Measurements from ENCODE around the gene CDK15.

DNA sequence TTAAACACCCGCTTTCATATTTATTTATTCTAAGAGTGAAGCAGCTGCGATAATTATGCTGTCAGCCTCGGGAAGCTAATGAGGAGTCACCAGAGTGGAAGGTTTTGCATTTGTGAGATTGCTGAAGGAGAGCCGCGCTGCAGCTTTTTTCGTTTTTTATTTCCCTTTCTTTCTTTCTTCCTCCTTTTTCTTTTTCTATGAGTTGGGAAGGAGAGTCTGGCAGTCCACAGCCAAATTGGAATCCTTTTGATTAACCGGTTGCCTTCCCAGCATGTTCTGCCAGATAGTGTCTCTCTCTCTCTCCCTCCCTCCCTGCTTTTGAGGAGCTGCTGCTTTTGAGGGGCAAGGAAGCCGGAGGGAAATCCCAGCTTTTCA, 82.1 kb downstream of the CDK15 start:
- TF ChIP-seq, protein P1, sequence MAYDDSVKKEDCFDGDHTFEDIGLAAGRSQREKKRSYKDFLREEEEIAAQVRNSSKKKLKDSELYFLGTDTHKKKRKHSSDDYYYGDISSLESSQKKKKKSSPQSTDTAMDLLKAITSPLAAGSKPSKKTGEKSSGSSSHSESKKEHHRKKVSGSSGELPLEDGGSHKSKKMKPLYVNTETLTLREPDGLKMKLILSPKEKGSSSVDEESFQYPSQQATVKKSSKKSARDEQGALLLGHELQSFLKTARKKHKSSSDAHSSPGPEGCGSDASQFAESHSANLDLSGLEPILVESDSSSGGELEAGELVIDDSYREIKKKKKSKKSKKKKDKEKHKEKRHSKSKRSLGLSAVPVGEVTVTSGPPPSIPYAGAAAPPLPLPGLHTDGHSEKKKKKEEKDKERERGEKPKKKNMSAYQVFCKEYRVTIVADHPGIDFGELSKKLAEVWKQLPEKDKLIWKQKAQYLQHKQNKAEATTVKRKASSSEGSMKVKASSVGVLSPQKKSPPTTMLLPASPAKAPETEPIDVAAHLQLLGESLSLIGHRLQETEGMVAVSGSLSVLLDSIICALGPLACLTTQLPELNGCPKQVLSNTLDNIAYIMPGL (CRISPR knock-in tag; IDR thresholded peaks at IDR 0.05; ENCODE audit: borderline replicate concordance): no peak
- TF ChIP-seq, protein P2, sequence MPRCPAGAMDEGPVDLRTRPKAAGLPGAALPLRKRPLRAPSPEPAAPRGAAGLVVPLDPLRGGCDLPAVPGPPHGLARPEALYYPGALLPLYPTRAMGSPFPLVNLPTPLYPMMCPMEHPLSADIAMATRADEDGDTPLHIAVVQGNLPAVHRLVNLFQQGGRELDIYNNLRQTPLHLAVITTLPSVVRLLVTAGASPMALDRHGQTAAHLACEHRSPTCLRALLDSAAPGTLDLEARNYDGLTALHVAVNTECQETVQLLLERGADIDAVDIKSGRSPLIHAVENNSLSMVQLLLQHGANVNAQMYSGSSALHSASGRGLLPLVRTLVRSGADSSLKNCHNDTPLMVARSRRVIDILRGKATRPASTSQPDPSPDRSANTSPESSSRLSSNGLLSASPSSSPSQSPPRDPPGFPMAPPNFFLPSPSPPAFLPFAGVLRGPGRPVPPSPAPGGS (IDR thresholded peaks at IDR 0.05): no peak
- TF ChIP-seq RARB (CRISPR knock-in tag; IDR thresholded peaks at IDR 0.05): no peak
- TF ChIP-seq, protein P3, sequence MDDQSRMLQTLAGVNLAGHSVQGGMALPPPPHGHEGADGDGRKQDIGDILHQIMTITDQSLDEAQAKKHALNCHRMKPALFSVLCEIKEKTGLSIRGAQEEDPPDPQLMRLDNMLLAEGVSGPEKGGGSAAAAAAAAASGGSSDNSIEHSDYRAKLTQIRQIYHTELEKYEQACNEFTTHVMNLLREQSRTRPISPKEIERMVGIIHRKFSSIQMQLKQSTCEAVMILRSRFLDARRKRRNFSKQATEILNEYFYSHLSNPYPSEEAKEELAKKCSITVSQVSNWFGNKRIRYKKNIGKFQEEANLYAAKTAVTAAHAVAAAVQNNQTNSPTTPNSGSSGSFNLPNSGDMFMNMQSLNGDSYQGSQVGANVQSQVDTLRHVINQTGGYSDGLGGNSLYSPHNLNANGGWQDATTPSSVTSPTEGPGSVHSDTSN (IDR thresholded peaks at IDR 0.05): no peak
- TF ChIP-seq CTCF (IDR thresholded peaks at IDR 0.05): no peak
- TF ChIP-seq POLR2A (IDR thresholded peaks at IDR 0.05; ENCODE audit: low read length): no peak
- no peak for TF ChIP-seq JUN (IDR thresholded peaks at IDR 0.05)
- no peak for TF ChIP-seq RFX5 (IDR thresholded peaks at IDR 0.05)
- TF ChIP-seq RCOR1 (IDR thresholded peaks at IDR 0.05; ENCODE audit: low read depth, low read length): no peak
- no peak for TF ChIP-seq ZC3H11A (IDR thresholded peaks at IDR 0.05)

Measured in A549 (cell line).